Upper lobe of right lung (tissue), 1 donor: ENCODE measurements around the gene NTF3. TPM values are rescaled to one million over a fixed set of nuclear protein-coding genes. Genes with fewer than 3 reads are reported as not detected.
A peak's percentile ranks its signal among the peaks of the same experiment; 100 is the strongest.

Source experiments
- ATAC-seq: fragments of 200-7000 bp; cut with Tn5 transposase; one replicate; pipeline ENCODE4 v1.9.1; 2020; ENCODE audit warnings: mild to moderate bottlenecking, moderate library complexity
- DNase-seq: peaks from one replicate; pipeline ENCODE4 v3.0.0-alpha.2; 2020
- H3K27ac ChIP-seq: fragments of 200-600 bp; one replicate; pipeline ENCODE4 v1.8.0; 2022
- H3K27me3 ChIP-seq: fragments of 200-600 bp; one replicate; pipeline ENCODE4 v1.8.0; 2022; ENCODE audit warnings: mild to moderate bottlenecking
- H3K36me3 ChIP-seq: fragments of 200-600 bp; one replicate; pipeline ENCODE4 v1.8.0; 2022
- H3K4me1 ChIP-seq: fragments of 200-600 bp; one replicate; pipeline ENCODE4 v1.8.0; 2022
- H3K4me3 ChIP-seq: fragments of 200-600 bp; one replicate; pipeline ENCODE4 v1.8.0; 2022; ENCODE audit warnings: mild to moderate bottlenecking
- H3K9me3 ChIP-seq: fragments of 200-600 bp; one replicate; pipeline ENCODE4 v1.8.0; 2022
- intact Hi-C: fragments of 100-400 bp; cut with DNase I; formaldehyde crosslinking; loops from one replicate; pipeline ENCODE4 v1.11.0; 2022
- total RNA-seq: library from RNA; stranded (reverse); fragmentation: NEBNext Ultra II Directional; extraction: Animal tissue kit (Norgen Biotek cat#: 25700); gene quantifications from one replicate; pipeline ENCODE4 v1.2.1, GENCODE V29; 2021
- TF ChIP-seq, protein P1 (sequence below): fragments of 200-600 bp; IDR thresholded peaks from one replicate; pipeline ENCODE4 v1.8.0; 2022; ENCODE audit warnings: antibody characterized with exemption
- donor health status: DM: no; HTN: yes; CAD: no; lungs with severe emphysema.

NTF3 gene
- total RNA-seq, 1 donor from 2014 or later, result 0.93 TPM

DNA sequence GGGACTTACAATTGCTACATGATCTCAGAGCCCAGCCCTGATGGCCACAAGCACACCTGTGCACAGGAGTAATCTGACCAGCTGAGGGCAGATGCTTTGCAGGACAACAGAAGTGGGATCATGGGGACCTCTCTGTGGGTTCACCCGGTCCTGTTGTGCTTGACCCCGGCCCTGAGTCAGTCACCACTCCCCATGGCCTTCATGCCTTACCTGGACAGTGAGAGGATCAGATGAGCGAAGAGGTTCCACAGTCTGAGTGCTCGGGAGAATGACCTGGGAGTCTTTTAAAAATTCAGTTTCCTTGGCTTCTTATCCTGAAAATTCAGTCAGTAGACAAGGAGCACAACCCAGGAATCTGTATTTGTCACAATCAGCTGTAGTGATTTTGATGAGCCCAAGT, 88.1 kb downstream of the NTF3 start:
- no peaks in the 10 kb centered on the region for H3K4me1 ChIP-seq
- TF ChIP-seq, protein P1, sequence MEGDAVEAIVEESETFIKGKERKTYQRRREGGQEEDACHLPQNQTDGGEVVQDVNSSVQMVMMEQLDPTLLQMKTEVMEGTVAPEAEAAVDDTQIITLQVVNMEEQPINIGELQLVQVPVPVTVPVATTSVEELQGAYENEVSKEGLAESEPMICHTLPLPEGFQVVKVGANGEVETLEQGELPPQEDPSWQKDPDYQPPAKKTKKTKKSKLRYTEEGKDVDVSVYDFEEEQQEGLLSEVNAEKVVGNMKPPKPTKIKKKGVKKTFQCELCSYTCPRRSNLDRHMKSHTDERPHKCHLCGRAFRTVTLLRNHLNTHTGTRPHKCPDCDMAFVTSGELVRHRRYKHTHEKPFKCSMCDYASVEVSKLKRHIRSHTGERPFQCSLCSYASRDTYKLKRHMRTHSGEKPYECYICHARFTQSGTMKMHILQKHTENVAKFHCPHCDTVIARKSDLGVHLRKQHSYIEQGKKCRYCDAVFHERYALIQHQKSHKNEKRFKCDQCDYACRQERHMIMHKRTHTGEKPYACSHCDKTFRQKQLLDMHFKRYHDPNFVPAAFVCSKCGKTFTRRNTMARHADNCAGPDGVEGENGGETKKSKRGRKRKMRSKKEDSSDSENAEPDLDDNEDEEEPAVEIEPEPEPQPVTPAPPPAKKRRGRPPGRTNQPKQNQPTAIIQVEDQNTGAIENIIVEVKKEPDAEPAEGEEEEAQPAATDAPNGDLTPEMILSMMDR, result no peak
- intact Hi-C loops, result no loop called here
- H3K27me3 ChIP-seq, result no peaks in the 10 kb centered on the region
- ATAC-seq (no peak), DNase-seq (no peak)
- H3K27ac ChIP-seq, result no peak overlapping the region
- no peak overlapping the region for H3K4me3 ChIP-seq
- no peaks in the 10 kb centered on the region for H3K9me3 ChIP-seq
- no peaks in the 10 kb centered on the region for H3K36me3 ChIP-seq

DNA sequence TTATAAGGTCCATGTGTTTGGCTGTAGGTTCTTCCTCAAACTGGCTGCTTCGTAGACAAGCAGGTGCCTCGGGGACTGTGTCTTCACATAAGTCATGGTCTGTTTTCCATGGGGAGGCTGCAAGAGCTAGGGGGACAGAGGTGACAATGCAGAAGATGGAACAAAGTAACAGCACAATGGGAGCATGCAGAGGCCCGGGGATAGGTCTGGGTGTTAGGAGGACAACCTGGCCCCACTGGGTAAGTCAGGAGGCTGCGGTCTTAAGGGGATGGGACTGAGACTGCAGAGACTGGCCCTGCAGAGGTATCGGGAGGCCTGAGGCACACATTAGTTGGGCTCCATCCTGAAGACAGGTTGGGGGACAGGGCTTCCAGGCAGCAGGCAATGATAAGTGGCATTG, 88.9 kb downstream of the NTF3 start:
- no peak overlapping the region for H3K4me3 ChIP-seq
- no peaks in the 10 kb centered on the region for H3K27me3 ChIP-seq
- DNase-seq, result no peak
- intact Hi-C loops, result no loop called here
- ATAC-seq, result no peak
- no peaks in the 10 kb centered on the region for H3K9me3 ChIP-seq
- H3K27ac ChIP-seq, result no peak overlapping the region
- no peaks in the 10 kb centered on the region for H3K4me1 ChIP-seq
- H3K36me3 ChIP-seq, result no peaks in the 10 kb centered on the region
- TF ChIP-seq, protein P1, result no peak

DNA sequence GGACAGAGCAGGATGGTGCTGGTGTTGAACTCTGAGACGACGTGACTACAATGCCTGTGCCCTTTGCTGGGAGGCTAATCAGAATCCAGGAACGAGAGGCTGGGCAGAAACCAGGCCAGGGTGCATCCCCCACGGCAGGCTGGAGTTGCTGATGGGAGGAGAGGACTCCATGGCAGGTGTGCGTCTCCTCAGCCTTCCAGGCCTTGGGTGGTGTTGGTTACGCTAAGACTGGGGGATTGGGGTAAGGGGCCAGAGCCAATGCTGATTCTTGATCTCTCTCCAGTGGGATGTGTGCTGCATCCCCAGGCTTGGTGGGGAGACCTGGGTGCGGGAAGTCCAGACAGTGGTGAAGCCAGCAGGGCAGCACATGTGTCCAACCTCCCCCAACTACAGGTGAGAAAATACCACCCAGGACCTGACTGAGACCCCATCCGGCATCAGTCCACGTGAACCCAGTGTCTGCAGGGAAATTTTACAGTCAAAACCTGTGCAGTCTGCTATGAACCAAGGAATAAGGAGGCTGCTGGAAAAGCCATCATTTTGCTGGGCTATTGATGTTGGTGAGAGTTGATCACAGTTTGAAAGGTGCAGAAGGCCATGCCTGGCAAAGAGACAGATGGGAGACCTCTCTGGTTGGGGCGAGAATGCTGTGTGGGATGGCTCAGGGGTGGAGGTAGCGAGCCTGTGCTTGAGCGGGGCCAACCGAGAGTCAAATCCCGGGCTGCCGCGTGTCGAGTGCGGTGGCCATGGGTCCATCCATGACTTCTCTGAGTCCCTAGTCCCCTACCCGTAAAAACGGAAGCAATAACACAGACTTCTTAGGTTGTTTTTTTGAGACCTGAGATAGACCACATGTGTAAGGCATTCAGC, 89.8 kb downstream of the NTF3 start:
- DNase-seq (no peak), ATAC-seq (no peak)
- TF ChIP-seq, protein P1, result no peak
- intact Hi-C loops, result no loop called here
- no peaks in the 10 kb centered on the region for H3K36me3 ChIP-seq
- H3K4me3 ChIP-seq, result no peak overlapping the region
- H3K9me3 ChIP-seq, result no peaks in the 10 kb centered on the region
- no peaks in the 10 kb centered on the region for H3K27me3 ChIP-seq
- no peaks in the 10 kb centered on the region for H3K4me1 ChIP-seq
- H3K27ac ChIP-seq, result no peak overlapping the region

DNA sequence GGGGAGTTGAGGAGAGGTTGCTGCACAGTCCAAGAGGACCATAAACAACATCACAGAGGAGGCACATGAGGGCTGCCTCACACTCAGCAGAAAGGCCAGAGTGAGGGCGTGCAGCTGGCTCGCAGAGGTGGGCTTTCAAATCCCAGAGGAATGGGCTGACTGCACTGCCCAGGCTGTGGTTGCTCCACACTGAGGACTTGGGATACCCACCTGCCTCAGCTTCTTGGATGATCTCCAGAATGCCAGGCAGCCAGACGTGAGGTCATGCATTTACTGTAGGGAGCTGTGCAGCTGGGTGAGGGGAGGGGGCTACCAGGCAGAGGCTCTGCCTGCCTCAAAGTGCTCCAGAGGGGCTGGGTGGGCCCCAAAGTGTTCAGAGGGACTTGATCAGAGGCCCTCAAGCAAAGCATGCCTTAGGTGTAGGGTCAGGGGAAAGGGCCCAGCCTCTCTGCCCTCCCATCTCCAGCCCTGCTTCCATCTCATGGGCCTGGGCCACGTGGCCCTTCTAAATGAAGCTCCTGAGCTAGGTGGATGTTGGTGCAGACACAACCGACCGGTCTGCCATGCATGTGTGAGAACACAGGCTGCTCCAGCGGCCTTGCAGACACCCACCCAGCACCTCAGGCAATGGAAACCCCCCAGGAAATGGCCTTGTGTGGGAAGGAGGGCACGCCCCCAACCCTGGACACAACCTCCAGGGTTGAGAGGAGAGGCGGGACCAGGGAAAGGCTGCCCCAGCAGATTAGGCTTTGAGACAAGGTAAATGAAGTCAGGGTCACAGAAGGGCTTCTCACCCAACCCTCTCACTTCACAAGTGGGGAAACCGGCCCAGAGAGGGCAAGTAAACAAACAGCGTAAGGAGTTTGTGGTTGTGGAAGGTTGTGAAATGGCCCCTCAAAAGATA, 90.8 kb downstream of the NTF3 start:
- intact Hi-C loops, result no loop called here
- peak; percentile 15 for ATAC-seq

DNA sequence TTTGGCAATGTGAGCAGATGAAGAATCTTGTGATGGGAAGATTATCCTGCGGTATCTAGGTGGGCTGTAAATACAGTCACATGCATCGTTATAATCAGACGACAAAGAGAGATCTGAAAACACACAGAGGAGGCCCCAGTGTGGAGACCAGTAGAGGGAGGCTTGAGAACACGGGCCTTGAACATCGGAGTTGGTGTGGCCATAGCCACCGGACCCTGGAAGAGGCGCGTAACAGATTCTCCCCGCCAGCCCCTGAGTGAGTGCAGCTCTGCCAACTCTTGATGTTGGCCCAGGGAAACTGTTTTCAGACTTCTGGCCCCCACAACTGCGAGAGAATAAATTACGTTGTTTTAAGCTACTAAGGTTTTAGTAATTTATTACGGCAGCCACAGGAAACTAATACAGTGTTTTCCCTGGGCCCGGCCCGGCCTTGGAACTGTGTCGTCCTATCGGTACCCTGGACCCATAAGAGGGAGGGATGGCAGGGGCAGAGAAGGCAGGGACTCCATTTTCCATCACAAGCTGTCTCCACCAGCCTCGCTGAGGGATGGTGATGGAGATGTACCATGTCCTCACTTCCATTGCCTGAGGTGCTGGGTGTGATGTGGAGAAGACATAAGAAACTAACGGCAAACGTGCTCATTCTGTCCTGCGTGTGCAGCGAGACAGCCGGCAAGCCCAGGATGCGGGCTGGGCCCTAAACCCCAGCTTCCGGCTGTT, 91.6 kb downstream of the NTF3 start:
- Histone ChIP-seq H3K4me3 (no peak overlapping the region), H3K36me3 (no peaks in the 10 kb centered on the region), H3K27me3 (no peaks in the 10 kb centered on the region), H3K27ac (no peak overlapping the region), H3K9me3 (no peaks in the 10 kb centered on the region), H3K4me1 (no peaks in the 10 kb centered on the region)
- TF ChIP-seq, protein P1, result no peak
- no peak for DNase-seq
- ATAC-seq, result no peak
- intact Hi-C loops, result no loop called here

More for the DNA sequence above, 90.8 kb downstream of the NTF3 start:
- Histone ChIP-seq H3K27ac (no peak overlapping the region), H3K4me3 (no peak overlapping the region), H3K4me1 (no peaks in the 10 kb centered on the region), H3K27me3 (no peaks in the 10 kb centered on the region), H3K9me3 (no peaks in the 10 kb centered on the region), H3K36me3 (no peaks in the 10 kb centered on the region)
- DNase-seq, result no peak
- TF ChIP-seq, protein P1, result no peak
